ENCODE data around the gene HDC. TPM values are rescaled to one million over a fixed set of nuclear protein-coding genes. Genes with fewer than 3 reads are reported as not detected.

The HDC gene
- total RNA-seq, 2 donors from 2014 or later = not detected

GRCh38 chr15:50260969-50261496 lies 4.5 kb downstream of the HDC start:
- H3K4me3 ChIP-seq = no peak overlapping the region

GRCh38 chr15:50259276-50259675 lies 6.2 kb downstream of the HDC start:
- Histone ChIP-seq H3K27ac (no peak overlapping the region), H3K4me1 (no peaks in the 10 kb centered on the region), H3K9me3 (no peaks in the 10 kb centered on the region), H3K4me3 (no peak overlapping the region), H3K36me3 (no peaks in the 10 kb centered on the region), H3K27me3 (no peaks in the 10 kb centered on the region)
- no peak for DNase-seq (ENCODE audit: low spot score)
- no peak for TF ChIP-seq CTCF (IDR thresholded peaks at IDR 0.05)

More at GRCh38 chr15:50260969-50261496, 4.5 kb downstream of the HDC start:
- Histone ChIP-seq H3K36me3 (no peaks in the 10 kb centered on the region), H3K4me1 (no peaks in the 10 kb centered on the region), H3K27me3 (no peaks in the 10 kb centered on the region), H3K9me3 (no peaks in the 10 kb centered on the region), H3K27ac (no peak overlapping the region)
- no peak for DNase-seq (ENCODE audit: low spot score)
- no peak for TF ChIP-seq CTCF (IDR thresholded peaks at IDR 0.05)

- Histone ChIP-seq H3K4me1 (no peaks in the 10 kb centered on the region), H3K36me3 (no peaks in the 10 kb centered on the region), H3K4me3 (no peak overlapping the region), H3K9me3 (no peaks in the 10 kb centered on the region), H3K27me3 (no peaks in the 10 kb centered on the region), H3K27ac (no peak overlapping the region)
- TF ChIP-seq CTCF (IDR thresholded peaks at IDR 0.05) = no peak
- no peak for DNase-seq (ENCODE audit: low spot score)
Measured at GRCh38 chr15:50257924-50258323, 7.6 kb downstream of the HDC start.

- H3K4me3 ChIP-seq = no peak overlapping the region
Measured at GRCh38 chr15:50257332-50257731, 8.2 kb downstream of the HDC start.

GRCh38 chr15:50256188-50257041 lies 9.1 kb downstream of the HDC start:
- Histone ChIP-seq H3K27ac (no peak overlapping the region), H3K9me3 (no peaks in the 10 kb centered on the region), H3K4me3 (no peak overlapping the region), H3K4me1 (no peaks in the 10 kb centered on the region), H3K36me3 (no peaks in the 10 kb centered on the region), H3K27me3 (no peaks in the 10 kb centered on the region)
- no peak for DNase-seq (ENCODE audit: low spot score)
- no peak for TF ChIP-seq CTCF (IDR thresholded peaks at IDR 0.05)

More at GRCh38 chr15:50257332-50257731, 8.2 kb downstream of the HDC start:
- Histone ChIP-seq H3K36me3 (no peaks in the 10 kb centered on the region), H3K27me3 (no peaks in the 10 kb centered on the region), H3K9me3 (no peaks in the 10 kb centered on the region), H3K4me1 (no peaks in the 10 kb centered on the region), H3K27ac (no peak overlapping the region)
- no peak for DNase-seq (ENCODE audit: low spot score)
- TF ChIP-seq CTCF (IDR thresholded peaks at IDR 0.05) = no peak
